ENCODE measurements around the gene SMG7. TPM values are rescaled to one million over a fixed set of nuclear protein-coding genes. Genes with fewer than 3 reads are reported as not detected.

The SMG7 gene
- total and polyA plus RNA-seq, 12 donors, result 16.0 to 46.6 (median 37.8) TPM

GRCh38 chr1:183568176-183569021 is 96.1 kb downstream of the SMG7 start:
- Histone ChIP-seq H3K4me3 (no peak overlapping the region), H3K27ac (peak overlapping the region in 5 of 10 donors; percentile 13 to 85 (median 51)), H3K27me3 (no peaks in the 10 kb centered on the region), H3K9me3 (no peaks in the 10 kb centered on the region), H3K4me1 (peaks cover 0 to 37% (median 16%) of the 10 kb centered on the region in 9 donors), H3K36me3 (peaks cover 0 to 85% (median 0%) of the 10 kb centered on the region in 9 donors)
- intact Hi-C loops (cut with DNase I), result no loop called here
- WGBS, 2 donors, result 58 to 68% methylated on average over 12 of the region's 12 CpGs
- DNase-seq (peak in 1 of 2 donors; percentile 56), ATAC-seq (peak; percentile 55 to 83 (median 74))
- TF ChIP-seq, protein P1, sequence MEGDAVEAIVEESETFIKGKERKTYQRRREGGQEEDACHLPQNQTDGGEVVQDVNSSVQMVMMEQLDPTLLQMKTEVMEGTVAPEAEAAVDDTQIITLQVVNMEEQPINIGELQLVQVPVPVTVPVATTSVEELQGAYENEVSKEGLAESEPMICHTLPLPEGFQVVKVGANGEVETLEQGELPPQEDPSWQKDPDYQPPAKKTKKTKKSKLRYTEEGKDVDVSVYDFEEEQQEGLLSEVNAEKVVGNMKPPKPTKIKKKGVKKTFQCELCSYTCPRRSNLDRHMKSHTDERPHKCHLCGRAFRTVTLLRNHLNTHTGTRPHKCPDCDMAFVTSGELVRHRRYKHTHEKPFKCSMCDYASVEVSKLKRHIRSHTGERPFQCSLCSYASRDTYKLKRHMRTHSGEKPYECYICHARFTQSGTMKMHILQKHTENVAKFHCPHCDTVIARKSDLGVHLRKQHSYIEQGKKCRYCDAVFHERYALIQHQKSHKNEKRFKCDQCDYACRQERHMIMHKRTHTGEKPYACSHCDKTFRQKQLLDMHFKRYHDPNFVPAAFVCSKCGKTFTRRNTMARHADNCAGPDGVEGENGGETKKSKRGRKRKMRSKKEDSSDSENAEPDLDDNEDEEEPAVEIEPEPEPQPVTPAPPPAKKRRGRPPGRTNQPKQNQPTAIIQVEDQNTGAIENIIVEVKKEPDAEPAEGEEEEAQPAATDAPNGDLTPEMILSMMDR (IDR thresholded peaks at IDR 0.05), result no peak

- no peaks in the 10 kb centered on the region for H3K27me3 ChIP-seq
- H3K4me1 ChIP-seq, result peaks cover 0 to 37% (median 16%) of the 10 kb centered on the region in 9 donors
- peak overlapping the region in 6 of 10 donors; percentile 9 to 85 (median 22) for H3K27ac ChIP-seq
- no peak overlapping the region for H3K4me3 ChIP-seq
- WGBS, 2 donors, result 82 to 88% methylated on average over 4 of the region's 4 CpGs
- peaks cover 0 to 85% (median 0%) of the 10 kb centered on the region in 9 donors for H3K36me3 ChIP-seq
- TF ChIP-seq, protein P1 (IDR thresholded peaks at IDR 0.05), result no peak
- intact Hi-C loops (cut with DNase I), result no loop called here
- DNase-seq (no peak), ATAC-seq (no peak)
- no peaks in the 10 kb centered on the region for H3K9me3 ChIP-seq
Measured at GRCh38 chr1:183569141-183569540, 96.8 kb downstream of the SMG7 start.

GRCh38 chr1:183569801-183570200 is 97.5 kb downstream of the SMG7 start:
- Histone ChIP-seq H3K27me3 (no peaks in the 10 kb centered on the region), H3K4me3 (no peak overlapping the region), H3K9me3 (no peaks in the 10 kb centered on the region), H3K36me3 (peaks cover 0 to 85% (median 0%) of the 10 kb centered on the region in 9 donors), H3K4me1 (peaks cover 0 to 37% (median 16%) of the 10 kb centered on the region in 9 donors), H3K27ac (peak overlapping the region in 3 of 10 donors; percentile 9 to 85 (median 37))
- TF ChIP-seq, protein P1 (IDR thresholded peaks at IDR 0.05), result no peak
- intact Hi-C loops (cut with DNase I), result loop anchor here in 1 of 10 donors (2.0 kb wide), 1 partner anchor 25 kb away; no protein-coding TSS in a partner anchor
- 96 to 97% methylated on average over 3 of the region's 3 CpGs for WGBS, 2 donors
- ATAC-seq (no peak), DNase-seq (no peak)

DNA sequence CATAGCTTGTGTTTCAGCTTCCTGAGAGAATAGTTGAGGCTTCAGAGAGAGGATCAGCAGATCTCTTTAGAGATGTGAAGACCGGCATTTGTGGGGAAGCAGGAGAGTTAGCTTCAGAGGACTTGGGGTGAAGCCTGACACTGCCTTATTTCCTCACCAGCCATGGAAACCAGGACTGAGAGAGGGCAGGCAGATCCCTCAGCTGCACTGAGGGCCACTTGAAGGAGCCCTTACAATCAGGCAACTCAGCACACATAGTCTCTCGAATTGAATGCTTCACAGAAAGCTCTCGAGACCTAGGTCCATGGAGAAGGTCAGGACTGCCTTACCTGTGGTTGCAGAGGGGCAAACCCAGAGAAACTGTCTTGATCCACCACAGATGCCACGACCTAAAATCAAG is 98.2 kb downstream of the SMG7 start:
- Histone ChIP-seq H3K27ac (peak overlapping the region in 1 of 10 donors; percentile 85), H3K27me3 (no peaks in the 10 kb centered on the region), H3K4me1 (peaks cover 0 to 37% (median 16%) of the 10 kb centered on the region in 9 donors), H3K4me3 (no peak overlapping the region), H3K36me3 (peaks cover 0 to 85% (median 0%) of the 10 kb centered on the region in 9 donors), H3K9me3 (no peaks in the 10 kb centered on the region)
- intact Hi-C loops (cut with DNase I), result loop anchor here in 1 of 10 donors (2.0 kb wide), 1 partner anchor 24 kb away; no protein-coding TSS in a partner anchor
- 83 to 91% methylated on average over 4 of the region's 4 CpGs for WGBS, 2 donors
- TF ChIP-seq, protein P1 (IDR thresholded peaks at IDR 0.05), result no peak
- DNase-seq (no peak), ATAC-seq (no peak)

Data from heart right ventricle (tissue), 16 donors.